Measurements from ENCODE around the gene CAPZA3. TPM values are rescaled to one million over a fixed set of nuclear protein-coding genes. Genes with fewer than 3 reads are reported as not detected.

The CAPZA3 gene
- total RNA-seq, 2 donors from 2014 or later: not detected

DNA sequence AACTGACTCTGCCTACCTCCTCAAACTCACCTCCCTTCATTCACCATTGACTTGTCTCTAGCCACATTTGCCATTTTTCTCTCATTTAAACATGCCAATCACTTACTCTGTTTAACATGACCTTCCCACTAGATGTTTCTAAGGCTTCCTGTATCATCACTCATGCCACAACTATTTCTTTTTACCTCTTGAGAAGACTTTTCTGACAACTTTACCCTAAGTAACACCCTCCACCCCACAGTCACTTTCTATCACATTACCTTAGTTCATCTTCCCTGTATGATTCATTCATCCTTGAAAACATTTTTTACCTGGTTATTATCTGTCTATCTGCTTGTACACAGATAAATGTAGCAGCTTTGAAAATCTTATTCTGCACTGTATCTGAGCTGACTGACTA, 19.5 kb upstream of the CAPZA3 start:
- no peak for TF ChIP-seq POLR2A (IDR thresholded peaks at IDR 0.05)
- TF ChIP-seq, protein P1, sequence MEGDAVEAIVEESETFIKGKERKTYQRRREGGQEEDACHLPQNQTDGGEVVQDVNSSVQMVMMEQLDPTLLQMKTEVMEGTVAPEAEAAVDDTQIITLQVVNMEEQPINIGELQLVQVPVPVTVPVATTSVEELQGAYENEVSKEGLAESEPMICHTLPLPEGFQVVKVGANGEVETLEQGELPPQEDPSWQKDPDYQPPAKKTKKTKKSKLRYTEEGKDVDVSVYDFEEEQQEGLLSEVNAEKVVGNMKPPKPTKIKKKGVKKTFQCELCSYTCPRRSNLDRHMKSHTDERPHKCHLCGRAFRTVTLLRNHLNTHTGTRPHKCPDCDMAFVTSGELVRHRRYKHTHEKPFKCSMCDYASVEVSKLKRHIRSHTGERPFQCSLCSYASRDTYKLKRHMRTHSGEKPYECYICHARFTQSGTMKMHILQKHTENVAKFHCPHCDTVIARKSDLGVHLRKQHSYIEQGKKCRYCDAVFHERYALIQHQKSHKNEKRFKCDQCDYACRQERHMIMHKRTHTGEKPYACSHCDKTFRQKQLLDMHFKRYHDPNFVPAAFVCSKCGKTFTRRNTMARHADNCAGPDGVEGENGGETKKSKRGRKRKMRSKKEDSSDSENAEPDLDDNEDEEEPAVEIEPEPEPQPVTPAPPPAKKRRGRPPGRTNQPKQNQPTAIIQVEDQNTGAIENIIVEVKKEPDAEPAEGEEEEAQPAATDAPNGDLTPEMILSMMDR (IDR thresholded peaks at IDR 0.05): no peak
- Histone ChIP-seq H3K27me3 (no peaks in the 10 kb centered on the region), H3K27ac (no peak overlapping the region), H3K36me3 (replicated peaks in 1 of 2; ENCODE audit: insufficient read depth in 1 of 2, low read depth in 2 of 2) (no peaks in the 10 kb centered on the region), H3K4me1 (no peaks in the 10 kb centered on the region), H3K9me3 (no peaks in the 10 kb centered on the region), H3K4me3 (no peak overlapping the region)
- DNase-seq: no peak
- intact Hi-C loops (cut with DNase I): no loop called here
- no peak for ATAC-seq

DNA sequence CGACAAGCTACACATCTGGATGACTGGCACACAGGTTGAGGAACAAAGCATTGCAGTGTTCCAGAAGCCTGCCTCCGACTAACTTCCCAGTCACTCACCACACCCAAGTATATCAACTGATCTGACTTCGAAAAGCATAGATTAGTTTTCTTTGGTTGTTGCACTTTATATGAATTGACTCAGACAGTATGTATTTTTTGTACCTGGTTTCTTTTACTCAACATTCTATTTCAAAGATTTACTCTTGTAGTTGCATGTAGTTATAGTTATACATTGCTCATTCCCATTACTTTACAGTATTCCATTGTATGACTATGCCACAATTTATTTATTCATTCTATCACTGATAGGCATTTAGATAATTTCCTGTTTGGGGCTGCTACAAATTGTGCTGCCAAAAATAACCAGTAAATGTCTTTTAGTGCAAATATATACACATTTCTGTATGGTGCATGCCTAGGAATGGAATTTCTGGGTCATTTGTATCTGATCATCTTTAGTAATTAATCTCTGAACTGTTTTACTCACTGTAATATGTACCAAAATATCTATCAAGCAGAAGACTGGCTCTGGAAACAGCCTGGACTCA, 17.9 kb upstream of the CAPZA3 start:
- H3K4me3 ChIP-seq: no peak overlapping the region
- no peaks in the 10 kb centered on the region for H3K4me1 ChIP-seq
- no peak overlapping the region for H3K27ac ChIP-seq
- no peaks in the 10 kb centered on the region for H3K36me3 ChIP-seq (replicated peaks in 1 of 2; ENCODE audit: insufficient read depth in 1 of 2, low read depth in 2 of 2)
- H3K27me3 ChIP-seq: no peaks in the 10 kb centered on the region
- WGBS, 2 donors: 52 to 71% methylated on average over 3 of the region's 3 CpGs
- no peak for ATAC-seq
- intact Hi-C loops (cut with DNase I): no loop called here
- DNase-seq: no peak
- no peaks in the 10 kb centered on the region for H3K9me3 ChIP-seq
- TF ChIP-seq, protein P1 (IDR thresholded peaks at IDR 0.05): no peak
- TF ChIP-seq POLR2A (IDR thresholded peaks at IDR 0.05): no peak

DNA sequence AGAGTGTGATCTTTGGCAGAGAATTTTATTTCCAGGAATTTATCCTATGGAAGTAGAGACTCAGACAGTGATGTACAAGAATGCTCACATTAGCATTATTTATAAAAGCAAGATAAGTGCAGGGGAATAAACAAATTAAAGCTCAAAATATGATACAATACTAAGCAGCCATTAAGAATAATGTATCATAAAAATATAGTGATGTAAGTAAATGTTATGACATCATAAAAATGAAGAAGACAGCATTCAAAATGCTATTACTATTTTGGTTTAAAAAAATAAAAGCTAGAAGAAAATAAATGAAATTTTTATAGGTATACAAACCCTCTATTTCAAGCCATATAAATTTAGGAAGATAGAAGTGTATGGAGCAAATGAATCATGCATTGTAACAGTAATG, 17.2 kb upstream of the CAPZA3 start:
- intact Hi-C loops (cut with DNase I): no loop called here
- Histone ChIP-seq H3K36me3 (replicated peaks in 1 of 2; ENCODE audit: insufficient read depth in 1 of 2, low read depth in 2 of 2) (no peaks in the 10 kb centered on the region), H3K4me1 (no peaks in the 10 kb centered on the region), H3K4me3 (no peak overlapping the region), H3K27ac (no peak overlapping the region), H3K9me3 (no peaks in the 10 kb centered on the region), H3K27me3 (no peaks in the 10 kb centered on the region)
- ATAC-seq (no peak), DNase-seq (no peak)
- TF ChIP-seq POLR2A (IDR thresholded peaks at IDR 0.05): no peak
- TF ChIP-seq, protein P1 (IDR thresholded peaks at IDR 0.05): no peak

DNA sequence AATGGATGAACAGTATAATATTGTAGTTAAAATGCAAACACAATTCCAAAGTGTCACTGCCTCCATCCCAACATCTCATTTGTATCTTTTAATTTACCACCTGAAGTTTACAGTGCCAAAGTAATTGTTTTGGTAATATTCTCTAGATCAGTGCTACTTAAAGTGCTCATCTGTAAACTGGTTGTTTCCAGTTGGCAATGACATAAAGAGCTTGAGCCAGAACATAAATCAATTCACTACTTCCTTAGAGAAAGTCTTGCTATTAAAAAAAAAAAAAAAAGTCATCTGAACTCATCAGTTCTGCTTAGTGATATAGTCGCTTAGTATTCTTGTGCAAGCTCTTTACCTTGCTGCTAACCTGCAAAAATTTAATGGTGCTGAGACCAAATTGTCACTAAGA, 16.5 kb upstream of the CAPZA3 start:
- Histone ChIP-seq H3K36me3 (replicated peaks in 1 of 2; ENCODE audit: insufficient read depth in 1 of 2, low read depth in 2 of 2) (no peaks in the 10 kb centered on the region), H3K27me3 (no peaks in the 10 kb centered on the region), H3K27ac (no peak overlapping the region), H3K4me3 (no peak overlapping the region), H3K4me1 (no peaks in the 10 kb centered on the region), H3K9me3 (no peaks in the 10 kb centered on the region)
- WGBS, 2 donors: 57 to 89% methylated on average over 1 of the region's 1 CpG
- intact Hi-C loops (cut with DNase I): no loop called here
- DNase-seq (no peak), ATAC-seq (no peak)
- no peak for TF ChIP-seq POLR2A (IDR thresholded peaks at IDR 0.05)
- TF ChIP-seq, protein P1 (IDR thresholded peaks at IDR 0.05): no peak

DNA sequence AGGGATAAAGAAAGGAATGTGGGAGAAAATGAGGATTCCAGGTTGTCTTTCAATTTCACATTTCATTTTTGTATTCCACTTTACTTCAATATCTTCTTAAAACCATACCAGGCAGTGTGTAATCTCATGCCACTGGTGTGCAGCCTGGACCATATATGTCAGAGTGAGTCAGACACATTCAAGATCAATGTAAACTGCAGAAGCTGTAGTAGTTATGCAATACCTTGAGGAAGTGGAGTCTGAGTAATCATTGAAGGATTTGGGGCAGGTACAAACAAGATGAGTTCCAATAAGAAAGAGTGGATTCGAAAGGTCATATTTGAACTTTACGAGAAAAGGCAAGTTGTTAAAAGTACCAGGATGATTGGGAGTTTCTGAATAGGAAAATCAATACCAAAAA, 14.2 kb upstream of the CAPZA3 start:
- Histone ChIP-seq H3K9me3 (no peaks in the 10 kb centered on the region), H3K27ac (no peak overlapping the region), H3K36me3 (replicated peaks in 1 of 2; ENCODE audit: insufficient read depth in 1 of 2, low read depth in 2 of 2) (no peaks in the 10 kb centered on the region), H3K4me3 (no peak overlapping the region), H3K27me3 (no peaks in the 10 kb centered on the region), H3K4me1 (no peaks in the 10 kb centered on the region)
- intact Hi-C loops (cut with DNase I): no loop called here
- DNase-seq: no peak
- WGBS, 2 donors: 60 to 67% methylated on average over 2 of the region's 2 CpGs
- TF ChIP-seq, protein P1 (IDR thresholded peaks at IDR 0.05): no peak
- TF ChIP-seq POLR2A (IDR thresholded peaks at IDR 0.05): no peak
- ATAC-seq: no peak
